K562 (cell line): ENCODE results near the gene MAN1B1. TPM values are rescaled to one million over a fixed set of nuclear protein-coding genes. Genes with fewer than 3 reads are reported as not detected.

Experiments
- BCOR ChIP-seq: fragments of 450-650 bp; IDR thresholded peaks from 2 replicates; pipeline ENCODE4 v1.6.1; 2016
- BMI1 ChIP-seq: fragments of 150-350 bp; IDR thresholded peaks from 2 replicates; pipeline ENCODE4 v1.6.1; 2014; ENCODE audit warnings: low read length
- BRCA1 ChIP-seq, 2 experiments: fragments of 450-650 bp in 1 of 2; sonication (generic) in 1 of 2; formaldehyde crosslinking in 1 of 2; IDR thresholded peaks; 2 replicates each; pipeline versions ENCODE4 v1.5.0 to v1.6.1; 2017 to 2020; ENCODE audit warnings: mild to moderate bottlenecking in 1 of 2, missing genetic modification reagents in 1 of 2
- FOXM1 ChIP-seq, 2 experiments: fragments of 450-650 bp in 1 of 2; sonication (generic) in 1 of 2; formaldehyde crosslinking in 1 of 2; IDR thresholded peaks; 2 replicates each; pipeline versions ENCODE4 v1.6.1 to v1.9.0; 2017 to 2022; ENCODE audit warnings: low read depth in 2 of 2, mild to moderate bottlenecking in 2 of 2, missing genetic modification reagents in 1 of 2, moderate library complexity in 1 of 2
- ILF3 ChIP-seq: fragments of 450-650 bp; IDR thresholded peaks from 2 replicates; pipeline ENCODE4 v1.6.1; 2018; ENCODE audit warnings: antibody characterized with exemption, mild to moderate bottlenecking, moderate library complexity, borderline replicate concordance
- IRF1 ChIP-seq: sonication (generic); formaldehyde crosslinking; IDR thresholded peaks from 2 replicates; pipeline ENCODE4 v1.8.0; 2022; ENCODE audit warnings: missing genetic modification reagents, mild to moderate bottlenecking, borderline replicate concordance
- JUND ChIP-seq, 2 experiments: IDR thresholded peaks; 2 replicates in 1 of 2; 3 replicates in 1 of 2; pipeline ENCODE4 v1.6.1; 2011; ENCODE audit warnings: borderline replicate concordance in 2 of 2, low read depth in 2 of 2, low read length in 2 of 2, improper control_type of control experiment in 1 of 2, missing biosample characterization in 1 of 2, missing genetic modification characterization in 1 of 2, missing genetic modification reagents in 1 of 2
- MAFG ChIP-seq: fragments of 450-650 bp; conservative IDR thresholded peaks from 2 replicates; pipeline ENCODE4 v1.6.1; 2016; ENCODE audit warnings: missing genetic modification characterization, missing compliant biosample characterization
- NFXL1 ChIP-seq: fragments of 450-650 bp; formaldehyde crosslinking; IDR thresholded peaks from 2 replicates; pipeline ENCODE4 v1.4.0; 2021; ENCODE audit warnings: mild to moderate bottlenecking
- STAT6 ChIP-seq: sonication (generic); formaldehyde crosslinking; IDR thresholded peaks from 2 replicates; pipeline ENCODE4 v1.8.1; 2023; ENCODE audit warnings: mild to moderate bottlenecking, missing genetic modification reagents
- TBL1XR1 ChIP-seq, 2 experiments: IDR thresholded peaks; 2 replicates each; pipeline ENCODE4 v1.6.1; 2012; ENCODE audit warnings: improper control_type of control experiment in 2 of 2, low read length in 2 of 2, mild to moderate bottlenecking in 1 of 2
- TCFL5 ChIP-seq: fragments of 250-450 bp; sonication (Bioruptor Pico); conservative IDR thresholded peaks from 2 replicates; pipeline ENCODE4 v1.6.1; 2021; ENCODE audit warnings: mild to moderate bottlenecking, moderate library complexity, matching md5 sums
- U2AF1 ChIP-seq: fragments of 200-400 bp; formaldehyde crosslinking; optimal IDR thresholded peaks from 2 replicates; pipeline ENCODE3; 2017; ENCODE audit warnings: mild to moderate bottlenecking, low read depth, low read length, moderate library complexity
- ZNF395 ChIP-seq: fragments of 200-800 bp; sonication (Bioruptor generic); IDR thresholded peaks from 2 replicates; pipeline ENCODE4 v1.6.1; 2017; ENCODE audit warnings: missing genetic modification characterization, missing compliant biosample characterization
- ZNF655 ChIP-seq: fragments of 250-450 bp; sonication (Bioruptor Pico); IDR thresholded peaks from 2 replicates; pipeline ENCODE4 v1.5.0; 2021
- polyA plus RNA-seq, 8 experiments: library from polyadenylated mRNA; depleted of rRNA in 4 of 8; stranded (reverse) in 5 of 8; unstranded in 3 of 8; fragments of >200 nt; fragmentation: Nextera tagmentation in 2 of 8; fragmentation: Illumina TruSeq in 1 of 8; extraction: Ambion mirVana in 2 of 8; extraction: Trizol in 1 of 8; gene quantifications; 2 replicates each; pipeline versions ENCODE4 v1.2.1 to v1.2.3, GENCODE V29; 2011 to 2014; ENCODE audit warnings: inconsistent platforms in 1 of 8, missing spikeins in 1 of 8
- total RNA-seq, 7 experiments: library from RNA; depleted of rRNA in 6 of 7; stranded (reverse); fragments of >200 nt in 6 of 7; fragmentation: Illumina TruSeq in 2 of 7; extraction: Trizol in 2 of 7; gene quantifications; 2 replicates each; pipeline versions ENCODE4 v1.2.1 to v1.2.3, GENCODE V29; 2011 to 2021; ENCODE audit warnings: low replicate concordance in 1 of 7

Gene MAN1B1
- total and polyA plus RNA-seq, 9 of the 15 experiments (the other 6 are each of a cell fraction or from before 2014, with no cell fraction given) = 0.55 to 36.6 (median 27.3) TPM

- TF ChIP-seq JUND (IDR thresholded peaks at IDR 0.05; ENCODE audit: borderline replicate concordance, low read depth, low read length) = peak; percentile 34; the same call in 1 of the 2 replicates
- no peak; the same call in 2 of the 3 replicates for TF ChIP-seq JUND (tag; IDR thresholded peaks at IDR 0.05; ENCODE audit: borderline replicate concordance, low read depth, low read length)
- TF ChIP-seq MAFG = no peak
- no peak for TF ChIP-seq U2AF1
- TF ChIP-seq TBL1XR1 (IDR thresholded peaks at IDR 0.05; ENCODE audit: low read length in 2 of 2) = 0 out of 4 replicates have a peak, but pooled peaks of 1 of the 2 experiments have one; percentile 6
- no peak for TF ChIP-seq BMI1
- peak; percentile 34; the same call in 1 of the 2 replicates for TF ChIP-seq NFXL1 (CRISPR knock-in tag)
- TF ChIP-seq STAT6 (CRISPR knock-in tag) = no peak
- TF ChIP-seq ILF3 = no peak
- no peak for TF ChIP-seq ZNF655 (CRISPR knock-in tag)
- TF ChIP-seq BCOR = peak; percentile 22; the same call in 1 of the 2 replicates
- no peak for TF ChIP-seq IRF1
- TF ChIP-seq FOXM1 (IDR thresholded peaks at IDR 0.05; ENCODE audit: low read depth) = no peak
- TF ChIP-seq FOXM1 (CRISPR knock-in tag; IDR thresholded peaks at IDR 0.05; ENCODE audit: low read depth) = peak; percentile 36; the same call in 1 of the 2 replicates
- TF ChIP-seq TCFL5 (CRISPR knock-in tag) = no peak
- TF ChIP-seq ZNF395 (CRISPR knock-in tag) = no peak
- TF ChIP-seq BRCA1 (IDR thresholded peaks at IDR 0.05) = no peak
- 0 out of 2 replicates have a peak, but pooled peaks have one; percentile 23 for TF ChIP-seq BRCA1 (CRISPR knock-in tag; IDR thresholded peaks at IDR 0.05)
These were observed 40.5 kb upstream of the MAN1B1 start, which contains the start of gene NPDC1 (continued) for GRCh38 chr9:137046088-137046787.
